HCT116 (cell line): ENCODE data around the gene FAM170B. TPM values are rescaled to one million over a fixed set of nuclear protein-coding genes. Genes with fewer than 3 reads are reported as not detected.

Source experiments
- ATAC-seq: fragments of 200-7000 bp; cut with Tn5 transposase; 2 replicates; pipeline ENCODE4 v1.9.1; 2020; ENCODE audit warnings: mild to moderate bottlenecking, moderate library complexity
- BruUV-seq: library from RNA; stranded (reverse); fragments of 400-500 nt; replicated peaks from 2 replicates; lab custom pipeline; 2021; lab: Mats Ljungman, UMichigan
- CTCF ChIA-PET: fragments of 300-600 bp; sonication (Branson Sonifier 250); formaldehyde crosslinking; loops from one replicate; lab custom pipeline; 2021; ENCODE audit warnings: antibody characterized with exemption; lab: Charles Lee
- POLR2A ChIA-PET: fragments of 300-600, 350-600 bp; sonication (Branson Sonifier 250); formaldehyde crosslinking; loops from one replicate; lab custom pipeline; 2021; ENCODE audit warnings: antibody characterized with exemption; lab: Charles Lee
- RAD21 ChIA-PET, 2 experiments: fragments of 300-600 bp; sonication (Branson Sonifier 250); formaldehyde crosslinking; loops; one replicate each; lab custom pipeline; 2023; ENCODE audit warnings: low total read pairs in 2 of 2; ENCODE audit not compliant: uncharacterized antibody in 2 of 2, unreplicated experiment in 2 of 2, low non-redundant PET in 1 of 2; lab: Charles Lee
- DNase-seq: peaks from one replicate; pipeline ENCODE4 v3.0.0-alpha.2; 2010; ENCODE audit warnings: low read depth, low spot score
- H2AFZ ChIP-seq: fragments of 200-600 bp; shearing (Covaris generic), sonication (generic); 2 replicates; pipeline ENCODE4 v1.6.1; 2017; ENCODE audit warnings: low read depth, mixed run types, mixed read lengths, antibody characterized with exemption, low read length; ENCODE audit not compliant: poor library complexity, severe bottlenecking
- H3K27ac ChIP-seq: 2 replicates; pipeline ENCODE4 v1.5.1; 2012; ENCODE audit warnings: low read depth, low read length
- H3K27me3 ChIP-seq: fragments of 200-600 bp; sonication (generic); 2 replicates; pipeline ENCODE4 v1.6.1; 2016; ENCODE audit warnings: mixed run types, low read length, mixed read lengths; ENCODE audit not compliant: insufficient read depth
- H3K36me3 ChIP-seq, 2 experiments: fragments of 200-500 bp in 1 of 2; fragments of 200-600 bp in 1 of 2; sonication (Bioruptor generic) in 1 of 2; sonication (generic) in 1 of 2; 2 replicates each; pipeline versions ENCODE4 v1.5.1 to v1.6.1; 2014 to 2016; ENCODE audit warnings: low read length in 2 of 2, inconsistent platforms in 1 of 2, mixed read lengths in 1 of 2, mixed run types in 1 of 2; ENCODE audit not compliant: insufficient read depth in 2 of 2, control insufficient read depth in 1 of 2
- H3K4me1 ChIP-seq, 2 experiments: fragments of 200-600 bp in 1 of 2; sonication (generic) in 1 of 2; 2 replicates each; pipeline versions ENCODE4 v1.5.1 to v1.6.1; 2012 to 2017; ENCODE audit warnings: low read length in 2 of 2, inconsistent platforms in 1 of 2, mild to moderate bottlenecking in 1 of 2, mixed read lengths in 1 of 2, mixed run types in 1 of 2, moderate library complexity in 1 of 2; ENCODE audit not compliant: insufficient read depth in 2 of 2, control insufficient read depth in 1 of 2
- H3K4me2 ChIP-seq: fragments of 200-600 bp; sonication (generic); 2 replicates; pipeline ENCODE4 v1.6.1; 2017; ENCODE audit warnings: mixed run types, low read length, mixed read lengths
- H3K4me3 ChIP-seq, 2 experiments: fragments of 200-600 bp in 1 of 2; sonication (generic) in 1 of 2; replicated peaks in 1 of 2; 2 replicates each; pipeline ENCODE4 v1.5.1; 2011 to 2016; ENCODE audit warnings: low read length in 2 of 2, control low read depth in 1 of 2, low read depth in 1 of 2, mild to moderate bottlenecking in 1 of 2, mixed read lengths in 1 of 2, mixed run types in 1 of 2
- H3K79me2 ChIP-seq: fragments of 200-600 bp; sonication (generic); 2 replicates; pipeline ENCODE4 v1.6.1; 2017; ENCODE audit warnings: mild to moderate bottlenecking, mixed run types, low read length, moderate library complexity, mixed read lengths; ENCODE audit not compliant: insufficient read depth
- H3K9ac ChIP-seq: fragments of 200-600 bp; sonication (generic); 2 replicates; pipeline ENCODE4 v1.6.1; 2016; ENCODE audit warnings: low read length, mixed read lengths
- H3K9me2 ChIP-seq: fragments of 200-600 bp; sonication (generic), shearing (Covaris generic); 2 replicates; pipeline ENCODE4 v1.6.1; 2017; ENCODE audit warnings: mixed run types, mild to moderate bottlenecking, moderate library complexity; ENCODE audit not compliant: insufficient read depth
- H3K9me3 ChIP-seq, 2 experiments: fragments of 200-500 bp in 1 of 2; fragments of 200-600 bp in 1 of 2; sonication (Bioruptor generic) in 1 of 2; sonication (generic) in 1 of 2; 2 replicates each; pipeline ENCODE4 v1.6.1; 2014 to 2017; ENCODE audit warnings: low read length in 2 of 2, mixed read lengths in 2 of 2, inconsistent platforms in 1 of 2, low read depth in 1 of 2, mild to moderate bottlenecking in 1 of 2, mixed run types in 1 of 2, moderate library complexity in 1 of 2; ENCODE audit not compliant: control insufficient read depth in 1 of 2, insufficient read depth in 1 of 2
- H4K20me1 ChIP-seq: fragments of 200-600 bp; sonication (generic), shearing (Covaris generic); 2 replicates; pipeline ENCODE4 v1.6.1; 2017; ENCODE audit warnings: mixed run types, mild to moderate bottlenecking, moderate library complexity; ENCODE audit not compliant: insufficient read depth
- CBX3 ChIP-seq: IDR thresholded peaks from 2 replicates; pipeline ENCODE4 v1.6.1; 2012; ENCODE audit warnings: low read depth
- CEBPB ChIP-seq: IDR thresholded peaks from 2 replicates; pipeline ENCODE4 v1.6.1; 2012; ENCODE audit warnings: low read depth
- CTCF ChIP-seq, 3 experiments: fragments of 200-600 bp in 1 of 3; sonication (generic) in 1 of 3; IDR thresholded peaks in 2 of 3; conservative IDR thresholded peaks in 1 of 3; 2 replicates each; pipeline ENCODE4 v1.5.1; 2012 to 2017; ENCODE audit warnings: low read depth in 2 of 3, low read length in 2 of 3, antibody characterized with exemption in 1 of 3, borderline replicate concordance in 1 of 3, control low read depth in 1 of 3, mild to moderate bottlenecking in 1 of 3, mixed read lengths in 1 of 3, mixed run types in 1 of 3, moderate library complexity in 1 of 3; ENCODE audit not compliant: insufficient read depth in 1 of 3
- EGR1 ChIP-seq: IDR thresholded peaks from 2 replicates; pipeline ENCODE4 v1.6.1; 2012; ENCODE audit warnings: low read depth
- ELF1 ChIP-seq: IDR thresholded peaks from 2 replicates; pipeline ENCODE4 v1.6.1; 2012; ENCODE audit warnings: low read depth, borderline replicate concordance
- EZH2phosphoT487 ChIP-seq: fragments of 200-600 bp; IDR thresholded peaks from 2 replicates; pipeline ENCODE4 v1.6.1; 2018; ENCODE audit warnings: antibody characterized with exemption, borderline replicate concordance
- FOSL1 ChIP-seq: IDR thresholded peaks from 2 replicates; pipeline ENCODE4 v1.6.1; 2012; ENCODE audit warnings: low read depth
- JUND ChIP-seq: IDR thresholded peaks from 2 replicates; pipeline ENCODE4 v1.6.1; 2012
- MAX ChIP-seq: IDR thresholded peaks from 2 replicates; pipeline ENCODE4 v1.6.1; 2012
- POLR2A ChIP-seq: IDR thresholded peaks from 2 replicates; pipeline ENCODE4 v1.7.0; 2011; ENCODE audit warnings: borderline replicate concordance; ENCODE audit not compliant: insufficient read depth, insufficient read length; ENCODE audit errors: extremely low read depth
- POLR2AphosphoS5 ChIP-seq: IDR thresholded peaks from 2 replicates; pipeline ENCODE4 v1.6.1; 2011; ENCODE audit warnings: mild to moderate bottlenecking, low read depth, low read length, moderate library complexity
- REST ChIP-seq: IDR thresholded peaks from 2 replicates; pipeline ENCODE4 v1.6.1; 2012; ENCODE audit warnings: low read depth
- SIN3A ChIP-seq: IDR thresholded peaks from 2 replicates; pipeline ENCODE4 v1.6.1; 2012; ENCODE audit warnings: low read depth
- SP1 ChIP-seq: IDR thresholded peaks from 2 replicates; pipeline ENCODE4 v1.6.1; 2012; ENCODE audit warnings: low read depth
- SRF ChIP-seq: IDR thresholded peaks from 2 replicates; pipeline ENCODE4 v1.6.1; 2012; ENCODE audit warnings: low read depth
- TCF7L2 ChIP-seq: IDR thresholded peaks from 2 replicates; pipeline ENCODE4 v1.7.0; 2011; ENCODE audit warnings: borderline replicate concordance, inconsistent platforms; ENCODE audit not compliant: insufficient read depth, insufficient read length; ENCODE audit errors: extremely low read depth
- YY1 ChIP-seq: IDR thresholded peaks from 2 replicates; pipeline ENCODE4 v1.6.1; 2011; ENCODE audit warnings: low read length, low read depth, moderate library complexity, mild to moderate bottlenecking; ENCODE audit not compliant: insufficient replicate concordance; ENCODE audit errors: extremely low read depth
- intact Hi-C: fragments of 100-400 bp; cut with micrococcal nuclease; formaldehyde crosslinking; loops from 2 replicates; pipeline ENCODE4 v1.10.0; 2022
- total RNA-seq: library from RNA; stranded (reverse); gene quantifications from one replicate; pipeline ENCODE4 v1.2.1, GENCODE V29; 2021; ENCODE audit not compliant: unreplicated experiment
- TF ChIP-seq, protein P1 (sequence below): IDR thresholded peaks from 2 replicates; pipeline ENCODE4 v1.6.1; 2012
- TF ChIP-seq, protein P2 (sequence below): IDR thresholded peaks from 2 replicates; pipeline ENCODE4 v1.6.1; 2011; ENCODE audit warnings: mild to moderate bottlenecking, low read length, moderate library complexity; ENCODE audit not compliant: insufficient replicate concordance; ENCODE audit errors: extremely low read depth

The FAM170B gene
- total RNA-seq, 1 experiment from 2014 or later: not detected

DNA sequence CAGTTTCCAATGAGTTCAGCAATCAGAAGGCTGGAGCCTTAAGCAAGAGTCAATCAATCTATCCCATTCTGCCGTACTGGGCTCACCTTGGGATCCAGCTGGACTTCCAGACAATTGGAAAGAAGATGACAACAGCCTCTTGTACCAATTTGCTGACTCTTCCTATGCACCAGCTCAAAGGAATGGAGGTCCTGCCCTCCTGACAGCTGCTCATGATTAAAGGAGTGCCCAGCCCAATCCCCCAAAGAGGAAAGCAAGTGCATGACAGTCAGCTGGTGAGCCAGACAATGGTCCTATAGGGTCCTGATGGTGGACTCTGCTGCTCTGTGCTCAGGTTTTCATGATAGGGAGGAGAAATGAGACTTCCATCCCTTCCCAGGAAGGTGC, 43.6 kb downstream of the FAM170B start:
- no peak for ATAC-seq
- H4K20me1 ChIP-seq: no peaks in the 10 kb centered on the region
- intact Hi-C loops: no loop called here
- H3K79me2 ChIP-seq: no peaks in the 10 kb centered on the region
- H3K4me1 ChIP-seq: no peaks in the 10 kb centered on the region
- TF ChIP-seq MAX (no peak), EGR1 (no peak), POLR2AphosphoS5 (no peak), REST (no peak), EZH2phosphoT487 (no peak), SP1 (no peak), CTCF (IDR thresholded peaks at IDR 0.05 in 2 of 3, conservative IDR thresholded peaks at IDR 0.05 in 1 of 3; ENCODE audit: borderline replicate concordance in 1 of 3, insufficient read depth in 1 of 3, low read depth in 2 of 3, low read length in 2 of 3) (no peak), CEBPB (no peak), JUND (no peak), CBX3 (no peak), YY1 (no peak), FOSL1 (no peak), ELF1 (no peak), SIN3A (no peak), POLR2A (no peak), TCF7L2 (no peak), SRF (no peak)
- TF ChIP-seq, protein P1, sequence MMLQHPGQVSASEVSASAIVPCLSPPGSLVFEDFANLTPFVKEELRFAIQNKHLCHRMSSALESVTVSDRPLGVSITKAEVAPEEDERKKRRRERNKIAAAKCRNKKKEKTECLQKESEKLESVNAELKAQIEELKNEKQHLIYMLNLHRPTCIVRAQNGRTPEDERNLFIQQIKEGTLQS: no peak
- TF ChIP-seq, protein P2, sequence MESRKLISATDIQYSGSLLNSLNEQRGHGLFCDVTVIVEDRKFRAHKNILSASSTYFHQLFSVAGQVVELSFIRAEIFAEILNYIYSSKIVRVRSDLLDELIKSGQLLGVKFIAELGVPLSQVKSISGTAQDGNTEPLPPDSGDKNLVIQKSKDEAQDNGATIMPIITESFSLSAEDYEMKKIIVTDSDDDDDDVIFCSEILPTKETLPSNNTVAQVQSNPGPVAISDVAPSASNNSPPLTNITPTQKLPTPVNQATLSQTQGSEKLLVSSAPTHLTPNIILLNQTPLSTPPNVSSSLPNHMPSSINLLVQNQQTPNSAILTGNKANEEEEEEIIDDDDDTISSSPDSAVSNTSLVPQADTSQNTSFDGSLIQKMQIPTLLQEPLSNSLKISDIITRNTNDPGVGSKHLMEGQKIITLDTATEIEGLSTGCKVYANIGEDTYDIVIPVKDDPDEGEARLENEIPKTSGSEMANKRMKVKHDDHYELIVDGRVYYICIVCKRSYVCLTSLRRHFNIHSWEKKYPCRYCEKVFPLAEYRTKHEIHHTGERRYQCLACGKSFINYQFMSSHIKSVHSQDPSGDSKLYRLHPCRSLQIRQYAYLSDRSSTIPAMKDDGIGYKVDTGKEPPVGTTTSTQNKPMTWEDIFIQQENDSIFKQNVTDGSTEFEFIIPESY: no peak
- TF ChIP-seq, all 23 proteins: peak for 0
- CTCF ChIA-PET: no interaction called here
- H3K4me2 ChIP-seq: no peak overlapping the region
- H3K9ac ChIP-seq: no peak overlapping the region
- no peak overlapping the region for H2AFZ ChIP-seq
- POLR2A ChIA-PET: no interaction called here
- RAD21 ChIA-PET: no interaction called here
- no peaks in the 10 kb centered on the region for H3K9me2 ChIP-seq
- H3K4me3 ChIP-seq: no peak overlapping the region
- no peaks in the 10 kb centered on the region for H3K36me3 ChIP-seq
- H3K27ac ChIP-seq: no peak overlapping the region
- DNase-seq: no peak
- H3K9me3 ChIP-seq: no peaks in the 10 kb centered on the region
- no TSS peak for BruUV-seq
- peaks cover 19% of the 10 kb centered on the region for H3K27me3 ChIP-seq
